HTERT RPE-1 (cell line): ENCODE results near the gene HAUS8.
"Not testable (repeated sequence)": the region's sequence is repeated elsewhere in the genome, so short reads cannot be mapped to it uniquely, and the experiment has no call there.

Experiments used
- in situ Hi-C: fragments of 300-500 bp; cut with MboI; formaldehyde crosslinking; loops from 4 replicates; pipeline ENCODE4 v1.14.3; 2020; ENCODE audit warnings: low sequenced_read_pairs

HAUS8 gene

DNA sequence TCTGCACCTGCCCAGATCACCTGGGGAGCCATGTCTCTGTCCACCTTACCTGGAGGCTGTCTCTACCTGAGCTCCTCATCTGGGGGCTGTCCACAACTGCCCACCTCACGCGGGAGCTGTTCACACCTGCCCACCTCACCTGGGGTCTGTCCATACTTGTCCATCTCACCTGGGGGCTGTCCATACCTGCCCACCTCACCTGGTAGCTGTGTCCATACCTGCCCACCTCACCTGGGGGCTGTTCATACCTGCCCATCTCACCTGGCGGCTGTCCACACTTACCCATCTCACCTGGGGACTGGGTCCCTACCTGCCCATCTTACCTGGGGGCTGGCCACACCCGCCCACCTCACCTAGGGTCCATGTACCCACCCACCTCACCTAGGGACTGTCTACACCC lies 38.6 kb downstream of the HAUS8 start:
- in situ Hi-C loops: no loop called here

DNA sequence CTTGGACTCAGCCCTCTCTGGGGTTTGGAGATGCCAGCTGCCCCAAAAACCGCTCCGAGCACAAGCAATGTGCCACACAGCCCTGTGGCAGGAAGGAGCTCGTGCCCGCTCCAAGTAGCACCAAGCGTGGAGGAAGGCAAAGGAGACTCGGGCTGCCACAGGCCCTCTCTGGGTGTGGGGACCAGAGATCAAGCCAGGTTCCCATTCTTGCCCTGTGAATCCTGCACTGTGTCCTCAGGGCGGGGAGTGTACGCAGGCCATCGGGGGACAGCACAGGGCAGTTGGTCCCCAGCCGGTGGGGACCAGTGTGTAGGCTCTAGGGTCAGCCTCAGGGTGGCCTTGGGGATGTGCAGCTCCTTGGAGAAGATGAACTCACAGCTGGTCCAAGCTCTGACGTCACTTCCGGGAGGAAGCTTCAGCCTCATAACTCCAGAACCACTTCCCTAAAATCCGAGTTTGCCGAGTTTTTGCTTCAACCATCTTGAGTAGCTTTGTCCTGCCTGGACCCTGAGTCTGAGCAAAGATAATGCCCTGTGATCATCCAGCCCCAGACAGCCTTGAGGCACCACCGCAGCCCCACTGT lies 39.3 kb downstream of the HAUS8 start:
- in situ Hi-C loops: no loop called here

DNA sequence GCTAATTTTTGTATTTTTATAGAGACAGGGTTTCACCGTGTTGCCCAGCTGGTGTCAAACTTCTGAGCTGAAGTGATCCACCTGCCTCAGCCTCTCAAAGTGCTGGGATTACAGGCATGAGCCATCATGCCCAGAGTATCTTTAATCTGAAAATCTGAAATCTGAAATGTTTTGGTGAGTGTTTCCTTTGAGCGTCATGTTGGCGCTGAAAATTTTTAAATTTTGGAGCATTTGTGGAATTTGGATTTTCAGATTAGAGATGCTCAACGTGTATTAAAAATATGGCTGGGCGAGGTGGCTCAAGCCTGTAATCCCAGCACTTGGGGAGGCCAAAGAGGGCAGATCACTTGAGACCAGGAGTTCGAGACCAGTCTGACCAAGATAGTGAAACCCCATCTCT lies 43.5 kb downstream of the HAUS8 start:
- in situ Hi-C loops: no loop called here

DNA sequence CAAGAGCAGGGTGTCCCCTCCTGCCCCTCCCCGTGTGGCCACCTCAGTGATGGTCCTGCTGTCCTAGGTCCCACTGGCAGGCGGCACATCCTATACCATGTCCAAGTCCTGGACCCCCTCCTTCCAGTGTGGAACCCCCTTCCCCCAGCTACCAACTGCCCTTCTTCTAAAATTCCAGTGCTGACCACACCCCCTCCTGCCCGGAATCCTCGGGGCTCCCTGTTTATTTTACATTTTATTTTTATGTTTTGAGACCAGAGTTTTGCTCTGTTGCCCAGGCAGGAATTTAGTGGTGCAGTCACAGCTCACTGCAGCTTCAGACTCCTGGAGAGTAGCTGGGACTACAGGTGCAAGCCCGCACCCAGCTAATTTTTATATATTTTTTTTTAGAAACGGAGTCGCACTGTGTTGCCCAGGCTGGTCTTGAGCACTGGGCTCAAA lies 47.7 kb downstream of the HAUS8 start:
- in situ Hi-C loops: no loop called here

DNA sequence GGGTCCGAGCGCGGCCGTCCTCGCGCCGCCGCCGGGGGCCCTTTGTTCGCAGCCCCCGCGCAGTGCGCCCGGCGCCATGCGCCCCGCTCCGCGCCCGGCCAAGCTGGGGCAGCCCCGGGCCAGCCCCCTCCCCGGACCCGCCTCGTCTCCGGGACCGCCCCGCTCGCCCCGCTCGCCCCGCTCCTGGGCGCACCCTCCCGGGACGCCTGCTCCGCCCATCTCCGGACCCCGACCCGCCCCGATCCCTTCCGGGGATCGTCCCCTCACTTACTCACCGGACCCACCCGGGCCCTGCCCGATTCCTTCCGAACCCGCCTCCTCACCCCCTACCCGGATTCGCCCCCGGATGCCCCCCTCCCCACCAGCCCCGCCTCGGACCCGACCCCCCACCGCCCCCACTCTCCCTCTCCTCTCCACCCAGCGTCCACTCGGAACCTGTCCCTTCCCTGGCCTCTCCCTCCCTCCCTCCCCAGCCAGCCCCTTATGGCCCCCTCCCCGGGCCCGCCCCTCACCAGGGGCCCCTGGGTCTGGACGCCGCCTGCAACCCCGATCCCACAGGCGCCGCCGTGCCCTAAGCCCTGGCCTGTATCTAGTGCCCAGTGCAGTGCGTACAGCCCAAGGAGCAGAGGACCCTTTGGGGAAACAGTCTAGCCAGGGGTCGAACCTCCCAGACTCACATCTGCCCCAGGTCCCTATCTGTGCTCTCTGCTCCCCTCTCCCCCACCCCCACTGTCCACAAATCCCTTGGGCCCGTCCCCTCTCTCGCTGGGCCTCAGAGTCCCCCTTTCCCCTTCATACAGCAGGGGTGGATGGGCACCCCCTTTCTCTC lies 48.3 kb downstream of the HAUS8 start, which contains the start of gene CPAMD8:
Gene CPAMD8, minus strand, starts transcription at position 105 of the 829 bp plus-strand sequence. CDS start 168 bp downstream, outside the sequence.
- in situ Hi-C loops: no loop called here

DNA sequence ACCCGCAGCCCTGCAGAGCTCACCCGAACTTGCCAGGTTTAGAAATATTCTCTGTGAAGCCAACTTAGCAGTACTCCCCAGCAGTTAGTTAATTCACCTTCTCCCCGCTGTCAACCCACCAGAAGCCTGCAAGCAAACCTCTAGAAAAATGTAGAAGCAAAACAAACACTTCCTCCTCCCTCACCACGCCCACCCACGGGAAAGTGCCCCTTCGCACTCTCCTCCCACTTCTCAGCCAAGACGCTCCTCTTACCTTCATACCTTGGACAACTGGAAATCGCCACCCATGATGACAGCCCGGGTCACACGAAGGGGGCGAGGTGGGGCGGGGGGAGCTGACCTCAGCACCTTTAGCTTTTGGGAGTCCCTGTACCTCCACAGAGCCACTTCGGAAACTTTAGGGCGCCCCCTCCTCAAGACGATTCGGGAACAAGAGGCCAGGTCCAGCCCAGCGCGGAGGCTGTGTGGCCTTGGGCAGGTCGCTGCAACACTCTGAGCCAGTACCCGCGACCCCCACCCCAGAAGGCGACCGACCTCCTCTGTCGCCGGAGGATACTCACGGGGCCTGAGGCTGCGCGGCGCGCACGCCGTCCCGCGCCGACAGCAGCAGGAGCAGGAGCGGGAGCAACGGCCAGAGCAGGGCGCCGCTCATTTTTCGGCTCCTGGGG lies 49.1 kb downstream of the HAUS8 start:
- in situ Hi-C loops: no loop called here

DNA sequence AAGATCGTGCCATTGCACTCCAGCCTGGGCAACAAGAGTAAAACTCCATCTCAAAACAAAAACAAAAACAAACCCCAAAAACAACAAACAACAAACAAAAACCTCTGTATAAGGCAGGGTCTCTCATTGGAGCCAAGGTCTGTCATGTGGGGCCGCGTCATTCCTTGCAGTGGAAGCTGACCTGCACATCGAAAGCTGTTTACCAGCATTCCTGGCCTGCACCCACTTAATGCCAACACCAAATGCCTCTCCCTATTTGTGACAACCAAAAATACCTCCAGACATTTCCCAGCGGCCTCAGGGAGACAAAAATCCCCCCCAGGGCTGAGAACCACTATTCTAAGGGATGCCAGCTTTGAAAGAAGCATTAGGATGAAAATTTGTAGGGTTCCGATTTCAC lies 49.9 kb downstream of the HAUS8 start:
- in situ Hi-C loops: no loop called here

DNA sequence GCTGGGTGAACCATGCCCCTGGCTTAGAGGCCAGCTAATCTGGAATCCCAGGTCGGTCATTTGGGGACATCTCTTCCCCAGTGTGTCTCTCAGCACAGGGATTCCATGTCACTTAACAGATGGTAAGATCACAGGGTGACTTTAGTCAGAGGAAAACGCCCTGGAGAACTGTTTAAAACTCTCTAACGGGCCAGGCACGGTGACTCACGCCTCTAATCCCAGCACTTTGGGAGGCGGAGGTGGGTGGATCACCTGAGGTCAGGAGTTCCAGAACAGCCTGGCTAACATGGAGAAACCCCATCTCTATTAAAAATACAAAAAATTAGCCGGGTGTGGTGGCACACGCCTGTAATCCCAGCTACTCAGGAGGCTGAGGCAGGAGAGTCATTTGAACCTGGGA lies 50.3 kb downstream of the HAUS8 start:
- in situ Hi-C loops: not testable (repeated sequence)

DNA sequence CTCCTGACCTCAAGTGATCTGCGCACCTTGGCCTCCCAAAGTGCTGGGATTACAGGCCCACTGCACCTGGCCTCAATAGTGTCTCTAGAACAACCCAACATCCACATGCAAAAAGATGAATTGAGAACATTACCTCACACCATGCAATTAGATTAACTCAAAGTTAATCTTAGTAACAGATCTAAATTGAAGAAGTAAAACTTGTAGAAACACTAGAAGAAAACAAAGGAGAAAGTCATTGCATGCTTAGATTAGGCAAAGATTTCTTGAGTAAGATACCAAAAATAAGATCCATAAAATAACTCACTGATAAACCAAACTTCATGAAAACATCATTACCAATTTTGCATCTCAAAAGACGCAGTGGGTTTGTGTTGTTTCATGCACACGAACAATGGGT lies 51.4 kb downstream of the HAUS8 start:
- in situ Hi-C loops: no loop called here

DNA sequence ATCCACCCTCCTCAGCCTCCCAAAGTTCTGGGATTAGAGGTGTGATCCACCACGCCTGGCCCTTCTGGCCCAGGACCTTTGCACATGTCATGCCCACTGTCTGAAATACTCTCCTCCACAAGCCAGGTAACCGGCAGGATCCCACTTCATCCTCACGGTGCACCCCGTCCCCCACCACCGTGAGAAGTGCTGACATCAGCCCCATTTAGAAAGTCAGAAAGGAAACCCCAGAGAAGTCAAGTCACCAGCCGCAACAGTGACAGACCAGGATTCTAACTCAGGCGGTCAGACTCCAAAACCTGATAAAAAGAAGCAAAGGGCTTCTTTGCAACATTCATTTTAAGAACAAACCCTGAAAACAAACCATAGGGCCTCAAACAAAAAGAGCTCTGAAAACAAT lies 52.5 kb downstream of the HAUS8 start:
- in situ Hi-C loops: no loop called here

DNA sequence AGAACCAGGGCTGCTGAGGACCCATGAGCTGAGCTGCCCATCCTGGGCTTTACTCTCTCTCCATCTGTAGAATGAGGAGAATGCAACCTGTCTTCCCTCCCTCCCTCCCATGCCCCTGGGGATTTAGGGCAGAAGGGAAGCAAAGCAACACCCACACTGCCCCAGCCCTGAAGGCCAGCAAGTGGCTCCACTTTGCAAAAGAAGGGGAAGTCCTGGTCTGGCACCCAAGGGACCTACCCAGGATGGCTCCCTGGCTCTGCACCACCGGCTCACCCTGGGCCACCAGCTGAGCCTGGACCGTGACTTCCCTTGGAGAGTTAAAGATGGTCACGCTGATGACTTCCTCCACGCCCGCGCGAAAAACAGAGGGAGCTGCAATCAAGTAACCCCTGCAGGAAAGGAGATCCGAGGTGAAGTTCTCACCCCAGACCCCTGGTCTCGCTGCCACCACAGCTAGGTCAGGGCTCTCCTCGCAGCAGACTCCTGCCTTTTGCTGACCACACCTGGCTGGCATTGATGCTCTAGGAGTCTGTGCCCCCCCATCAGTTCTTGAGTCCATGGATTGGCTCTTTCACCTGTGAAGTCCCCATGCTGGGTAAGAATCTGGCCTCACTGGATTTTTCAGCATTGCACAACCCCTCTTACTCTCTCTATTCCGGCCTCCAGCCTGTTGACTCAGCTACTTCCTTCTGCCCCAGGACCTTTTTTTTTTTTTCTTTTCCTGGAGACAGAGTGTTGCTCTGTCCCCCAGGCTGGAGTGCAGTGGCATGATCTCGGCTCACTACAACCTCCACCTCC lies 53.3 kb downstream of the HAUS8 start:
- in situ Hi-C loops: no loop called here

DNA sequence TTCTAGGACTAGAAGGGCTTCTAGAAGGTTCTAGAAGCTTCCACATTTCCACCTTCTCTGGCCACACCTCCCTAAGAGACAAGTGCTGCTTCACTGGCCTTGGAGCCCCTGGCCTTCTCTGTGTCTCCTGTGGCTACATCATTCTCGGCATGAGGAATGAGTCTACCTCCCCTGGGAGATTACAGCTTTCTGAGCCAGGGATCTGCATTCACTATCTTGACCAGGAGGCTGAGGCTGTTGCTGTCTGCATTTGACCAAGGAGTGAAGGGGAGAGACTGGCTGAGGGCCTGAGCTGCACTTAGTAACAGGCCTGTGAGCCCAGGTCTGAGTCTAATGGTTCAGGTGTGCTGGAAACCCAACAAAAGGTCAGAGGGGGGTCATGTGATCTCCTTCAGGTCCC lies 53.9 kb downstream of the HAUS8 start:
- in situ Hi-C loops: no loop called here

DNA sequence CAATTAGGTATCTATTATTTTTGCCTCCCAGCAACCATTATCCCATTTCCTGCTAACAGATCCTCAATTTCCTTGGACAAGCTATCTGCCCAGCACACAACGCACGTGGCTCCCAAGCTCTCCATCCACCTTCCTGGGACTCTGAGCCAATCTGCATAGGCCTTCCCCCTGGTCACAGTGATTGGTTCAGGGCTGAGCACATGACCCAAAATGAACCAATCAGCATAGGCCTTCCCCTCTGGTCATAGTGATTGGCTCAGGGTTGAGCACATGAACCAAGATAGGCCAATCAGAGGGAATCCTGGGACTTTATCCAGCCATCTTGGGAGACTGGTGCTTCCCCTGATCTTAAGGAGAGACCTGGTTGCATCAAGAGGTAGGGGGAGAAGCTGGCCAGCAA lies 54.4 kb downstream of the HAUS8 start:
- in situ Hi-C loops: no loop called here

DNA sequence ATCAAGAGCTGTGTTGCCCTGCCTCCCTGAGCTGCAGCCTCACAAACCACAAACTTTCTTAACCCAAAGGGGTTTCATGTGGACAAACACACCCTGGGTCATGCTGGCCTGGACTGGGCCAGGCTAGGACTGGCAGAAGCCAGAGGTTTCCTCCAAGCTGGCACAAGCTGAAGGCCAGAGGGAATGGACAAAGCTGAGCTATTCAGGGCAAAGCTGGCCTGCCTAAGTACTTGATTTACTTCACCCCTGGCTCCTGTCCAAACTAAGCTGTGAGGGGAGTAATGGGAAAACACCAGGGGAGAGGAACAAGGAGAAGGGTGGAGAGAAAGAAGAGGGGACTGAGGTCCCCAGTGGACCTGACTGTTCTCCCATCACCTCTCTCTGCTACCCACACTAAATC lies 54.9 kb downstream of the HAUS8 start:
- in situ Hi-C loops: no loop called here

DNA sequence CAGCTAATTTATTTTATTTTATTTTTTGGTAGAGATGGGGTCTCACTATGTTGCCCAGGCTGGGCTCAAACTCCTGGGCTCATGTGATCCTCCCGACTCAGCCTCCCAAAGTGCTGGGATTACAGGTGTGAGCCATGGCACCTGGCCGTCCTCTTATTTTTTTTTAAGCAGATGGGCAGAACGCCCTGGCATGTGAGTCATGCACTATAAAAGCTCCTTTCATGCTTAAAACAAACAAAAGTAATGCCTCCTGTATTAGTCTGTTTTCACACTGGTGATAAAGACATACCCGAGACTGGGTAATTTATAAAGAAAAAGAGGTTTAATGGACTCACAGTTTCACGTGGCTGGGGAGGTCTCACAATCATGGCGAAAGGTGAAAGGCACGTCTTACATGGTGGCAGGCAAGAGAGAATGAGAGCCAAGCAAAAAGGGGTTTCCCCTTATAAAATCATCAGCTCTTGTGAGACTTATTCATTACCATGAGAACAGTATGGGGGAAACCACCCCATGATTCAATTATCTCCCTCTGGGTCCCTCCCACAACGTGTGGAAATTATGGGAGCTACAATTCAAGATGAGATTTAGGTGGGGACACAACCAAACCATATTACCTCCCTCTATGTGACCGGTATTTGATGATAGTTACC lies 60.9 kb downstream of the HAUS8 start:
- in situ Hi-C loops: not testable (repeated sequence)

DNA sequence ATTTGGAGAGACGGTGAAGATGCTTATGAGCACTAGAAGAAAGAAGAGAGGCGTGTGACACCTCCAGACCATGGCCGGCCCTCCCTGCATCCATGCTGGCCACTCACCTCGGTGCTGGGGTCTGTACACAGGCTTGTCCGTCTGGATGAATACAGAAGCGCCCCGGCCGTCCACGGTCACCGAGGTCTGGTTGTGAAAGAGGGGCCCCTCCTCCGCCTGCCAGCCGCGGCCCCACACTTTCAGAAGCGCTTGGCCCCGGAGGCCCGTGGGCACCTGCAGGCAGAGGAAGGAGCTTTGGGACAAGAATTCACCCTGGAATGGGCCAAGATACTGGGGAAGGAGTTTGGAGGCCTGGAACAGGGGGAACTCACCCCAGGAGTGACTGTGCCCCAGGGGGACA lies 63.8 kb downstream of the HAUS8 start:
- in situ Hi-C loops: no loop called here

DNA sequence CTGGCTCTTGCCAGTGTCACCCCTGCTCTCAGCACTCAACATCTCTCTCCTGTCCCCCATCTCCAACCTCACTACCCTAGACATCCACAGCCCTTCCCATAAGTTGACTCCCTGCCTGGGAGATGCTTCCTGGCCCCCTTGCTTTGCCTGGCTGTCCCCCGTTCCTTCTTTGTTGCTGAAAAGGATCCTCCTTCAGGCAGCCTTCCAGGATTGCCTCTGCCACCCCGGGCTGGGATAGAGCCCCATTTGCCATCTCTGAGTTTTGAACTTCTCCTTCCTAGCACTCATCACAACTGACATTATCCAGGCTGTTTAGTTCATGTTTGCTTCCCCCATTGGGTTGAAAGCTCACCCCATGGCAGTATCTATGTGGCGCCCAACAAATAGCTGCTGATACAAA lies 68.7 kb downstream of the HAUS8 start:
- in situ Hi-C loops: no loop called here

DNA sequence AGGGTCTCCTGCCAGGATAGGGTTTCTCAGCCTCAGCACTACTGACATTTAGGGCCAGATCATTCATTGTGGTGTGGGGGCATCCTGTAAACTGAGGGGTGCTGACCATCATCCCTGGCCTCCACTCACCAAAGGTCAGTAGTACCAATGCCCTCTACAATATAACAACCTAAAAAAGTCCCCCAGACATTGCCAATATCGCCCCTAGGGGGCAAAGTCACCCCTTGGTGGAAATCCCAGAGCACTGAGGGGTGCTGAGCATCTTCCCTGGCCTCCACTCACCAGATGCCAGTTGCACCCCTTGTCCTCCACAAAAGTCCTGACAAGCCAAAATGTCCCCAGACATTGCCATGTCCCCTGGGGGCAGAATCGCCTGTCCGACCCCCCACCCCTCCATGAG lies 70.3 kb downstream of the HAUS8 start:
- in situ Hi-C loops: no loop called here

DNA sequence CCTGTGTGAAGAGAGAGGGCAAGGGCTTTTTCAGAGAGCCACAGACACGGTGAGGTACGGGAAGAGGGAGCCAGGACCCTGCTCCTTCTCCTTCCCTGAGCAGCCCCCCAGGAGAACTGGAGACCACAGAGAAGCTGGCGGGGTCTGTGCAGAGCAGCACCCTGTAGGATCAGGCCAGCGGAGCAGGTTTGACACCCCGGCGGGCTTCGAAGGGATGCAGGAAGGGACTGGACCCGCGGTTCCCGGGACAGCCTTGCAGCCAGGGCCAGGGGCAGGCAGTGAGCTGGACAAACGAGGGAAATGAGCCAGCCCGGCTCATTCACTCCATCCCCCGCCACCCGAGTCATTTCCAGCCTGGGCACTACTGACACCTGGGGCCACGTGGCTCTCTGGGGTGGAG lies 70.9 kb downstream of the HAUS8 start:
- in situ Hi-C loops: no loop called here

DNA sequence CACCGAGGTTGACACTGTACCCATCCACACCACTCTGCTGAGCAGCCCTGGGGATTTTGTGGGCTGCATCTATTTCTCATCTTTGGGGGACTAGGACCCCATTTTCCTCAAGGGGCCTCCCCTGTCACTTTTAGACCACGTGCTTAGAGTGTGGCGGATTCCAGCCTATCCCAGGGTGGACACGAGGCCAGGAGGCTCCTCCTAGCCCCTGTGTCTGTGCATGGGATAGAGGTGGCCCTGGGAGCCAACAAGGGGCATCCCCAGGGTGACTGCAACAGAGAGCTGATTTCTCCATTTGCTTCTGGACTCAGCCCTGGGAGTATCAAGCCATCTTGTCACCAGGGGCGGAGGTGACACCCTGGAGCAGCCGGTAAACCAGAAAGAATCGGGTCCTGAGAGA lies 72.8 kb downstream of the HAUS8 start:
- in situ Hi-C loops: no loop called here
